Measurements from ENCODE around the gene DYNC2LI1. TPM values are rescaled to one million over a fixed set of nuclear protein-coding genes. Genes with fewer than 3 reads are reported as not detected.

Gene DYNC2LI1
- total RNA-seq, 4 donors from 2014 or later: 9.4 to 19.1 (median 14.4) TPM

GRCh38 chr2:43751476-43751990, 22.3 kb upstream of the DYNC2LI1 start:
- 78% methylated on average over 5 of the region's 5 CpGs for WGBS, 2 donors
- TF ChIP-seq POLR2A (IDR thresholded peaks at IDR 0.05) (no peak), CTCF (IDR thresholded peaks at IDR 0.05) (no peak)
- DNase-seq: no peak

GRCh38 chr2:43752302-43752701, 21.5 kb upstream of the DYNC2LI1 start:
- Histone ChIP-seq H3K36me3 (no peaks in the 10 kb centered on the region), H3K4me3 (no peak overlapping the region), H3K27ac (no peak overlapping the region), H3K4me1 (no peaks in the 10 kb centered on the region), H3K27me3 (no peaks in the 10 kb centered on the region), H3K9me3 (no peaks in the 10 kb centered on the region)
- intact Hi-C loops (cut with DNase I): no loop called here
- TF ChIP-seq POLR2A (IDR thresholded peaks at IDR 0.05): no peak
- no peak for TF ChIP-seq CTCF (IDR thresholded peaks at IDR 0.05)
- DNase-seq: no peak

More at GRCh38 chr2:43751476-43751990, 22.3 kb upstream of the DYNC2LI1 start:
- H3K4me1 ChIP-seq: no peaks in the 10 kb centered on the region
- no peaks in the 10 kb centered on the region for H3K27me3 ChIP-seq
- intact Hi-C loops (cut with DNase I): no loop called here
- H3K36me3 ChIP-seq: no peaks in the 10 kb centered on the region
- peak overlapping the region in 1 of 4 donors; percentile 13 for H3K27ac ChIP-seq
- H3K4me3 ChIP-seq: no peak overlapping the region
- no peaks in the 10 kb centered on the region for H3K9me3 ChIP-seq

- intact Hi-C loops (cut with DNase I): no loop called here
- TF ChIP-seq CTCF (IDR thresholded peaks at IDR 0.05) (no peak), POLR2A (IDR thresholded peaks at IDR 0.05) (no peak)
- WGBS, 2 donors: 79 to 85% methylated on average over 6 to 7 of the region's 7 CpGs
These were observed 19.7 kb upstream of the DYNC2LI1 start for GRCh38 chr2:43754180-43754579.

GRCh38 chr2:43758739-43759138, 15.1 kb upstream of the DYNC2LI1 start:
- no peak for DNase-seq
- Histone ChIP-seq H3K27ac (peak overlapping the region in 3 of 4 donors; percentile 10 to 51 (median 44)), H3K4me1 (peaks cover 0 to 18% (median 16%) of the 10 kb centered on the region in 3 donors), H3K4me3 (no peak overlapping the region), H3K36me3 (no peaks in the 10 kb centered on the region), H3K27me3 (no peaks in the 10 kb centered on the region), H3K9me3 (no peaks in the 10 kb centered on the region)
- no peak for TF ChIP-seq POLR2A (IDR thresholded peaks at IDR 0.05)
- TF ChIP-seq CTCF (IDR thresholded peaks at IDR 0.05): no peak
- intact Hi-C loops (cut with DNase I): no loop called here
- 30 to 45% methylated on average over 3 of the region's 3 CpGs for WGBS, 2 donors

More at GRCh38 chr2:43754180-43754579, 19.7 kb upstream of the DYNC2LI1 start:
- H3K27ac ChIP-seq: no peak overlapping the region
- DNase-seq: no peak
- no peaks in the 10 kb centered on the region for H3K9me3 ChIP-seq
- H3K4me1 ChIP-seq: peaks cover 0 to 12% (median 11%) of the 10 kb centered on the region in 3 donors
- H3K4me3 ChIP-seq: no peak overlapping the region
- no peaks in the 10 kb centered on the region for H3K27me3 ChIP-seq
- H3K36me3 ChIP-seq: no peaks in the 10 kb centered on the region

- H3K27ac ChIP-seq: peak overlapping the region in 3 of 4 donors; percentile 10 to 51 (median 43)
- H3K9me3 ChIP-seq: no peaks in the 10 kb centered on the region
- intact Hi-C loops (cut with DNase I): no loop called here
- no peaks in the 10 kb centered on the region for H3K27me3 ChIP-seq
- H3K4me3 ChIP-seq: no peak overlapping the region
- TF ChIP-seq POLR2A (IDR thresholded peaks at IDR 0.05) (no peak), CTCF (IDR thresholded peaks at IDR 0.05) (no peak)
- H3K36me3 ChIP-seq: no peaks in the 10 kb centered on the region
- DNase-seq: no peak
- peaks cover 0 to 18% (median 16%) of the 10 kb centered on the region in 3 donors for H3K4me1 ChIP-seq
These were observed 14.6 kb upstream of the DYNC2LI1 start for GRCh38 chr2:43759195-43759594.
